Fibroblast of mammary gland (primary cell): ENCODE results near the gene FANCC.

ENCODE experiments used
- DNase-seq: peaks from one replicate; pipeline ENCODE4 v3.0.0-alpha.2; 2010; ENCODE audit warnings: low read depth
- H3K4me3 ChIP-seq: 2 replicates; pipeline ENCODE4 v1.5.1; 2011; ENCODE audit warnings: low read depth, mild to moderate bottlenecking, low read length, moderate library complexity; ENCODE audit not compliant: control insufficient read depth
- CTCF ChIP-seq: conservative IDR thresholded peaks from 2 replicates; pipeline ENCODE4 v1.5.1; 2011; ENCODE audit warnings: low read depth, low read length, inconsistent platforms; ENCODE audit not compliant: control insufficient read depth, insufficient read depth

The FANCC gene

GRCh38 chr9:95085036-95085770, 232.3 kb downstream of the FANCC start:
- TF ChIP-seq CTCF = no peak
- DNase-seq = no peak
- no peak overlapping the region for H3K4me3 ChIP-seq

GRCh38 chr9:95084254-95084934, 233.1 kb downstream of the FANCC start:
- no peak for TF ChIP-seq CTCF
- no peak for DNase-seq
- H3K4me3 ChIP-seq = no peak overlapping the region

GRCh38 chr9:95083086-95083768, 234.3 kb downstream of the FANCC start:
- H3K4me3 ChIP-seq = no peak overlapping the region
- DNase-seq = no peak
- TF ChIP-seq CTCF = no peak

- TF ChIP-seq CTCF = no peak
- H3K4me3 ChIP-seq = no peak overlapping the region
- no peak for DNase-seq
Measured at GRCh38 chr9:95082401-95083084, 235.0 kb downstream of the FANCC start.

GRCh38 chr9:95081998-95082397, 235.5 kb downstream of the FANCC start:
- TF ChIP-seq CTCF = no peak
- no peak for DNase-seq

GRCh38 chr9:95080961-95081647, 236.4 kb downstream of the FANCC start:
- DNase-seq = no peak
- no peak for TF ChIP-seq CTCF

More at GRCh38 chr9:95081998-95082397, 235.5 kb downstream of the FANCC start:
- H3K4me3 ChIP-seq = no peak overlapping the region

More at GRCh38 chr9:95080961-95081647, 236.4 kb downstream of the FANCC start:
- no peak overlapping the region for H3K4me3 ChIP-seq
